ENCODE results near the gene SLC40A1. TPM values are rescaled to one million over a fixed set of nuclear protein-coding genes. Genes with fewer than 3 reads are reported as not detected.

The SLC40A1 gene
- total RNA-seq, 1 donor = 10.9 TPM

DNA sequence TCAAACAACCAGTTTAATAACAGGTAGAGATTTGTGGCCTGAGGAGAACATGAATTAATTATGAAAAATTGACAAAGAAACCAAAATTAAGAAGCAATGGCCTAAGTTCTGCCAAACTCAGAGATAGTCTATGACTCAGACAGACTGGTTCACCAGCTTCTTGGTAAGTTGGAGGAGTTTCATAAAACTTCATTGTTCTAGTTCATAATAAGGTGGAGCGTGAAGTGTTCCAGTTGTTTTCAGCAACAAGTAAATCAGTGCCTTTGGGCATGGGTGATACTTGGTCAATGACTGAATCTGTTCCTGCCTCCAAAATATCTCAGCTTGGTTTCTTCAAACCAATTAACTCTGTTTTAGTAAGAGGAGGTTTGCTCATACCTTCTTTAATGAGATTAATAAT, 40.0 kb downstream of the SLC40A1 start:
- H2AFZ ChIP-seq (ENCODE audit: low read length) = no peak overlapping the region
- TF ChIP-seq, protein P1, sequence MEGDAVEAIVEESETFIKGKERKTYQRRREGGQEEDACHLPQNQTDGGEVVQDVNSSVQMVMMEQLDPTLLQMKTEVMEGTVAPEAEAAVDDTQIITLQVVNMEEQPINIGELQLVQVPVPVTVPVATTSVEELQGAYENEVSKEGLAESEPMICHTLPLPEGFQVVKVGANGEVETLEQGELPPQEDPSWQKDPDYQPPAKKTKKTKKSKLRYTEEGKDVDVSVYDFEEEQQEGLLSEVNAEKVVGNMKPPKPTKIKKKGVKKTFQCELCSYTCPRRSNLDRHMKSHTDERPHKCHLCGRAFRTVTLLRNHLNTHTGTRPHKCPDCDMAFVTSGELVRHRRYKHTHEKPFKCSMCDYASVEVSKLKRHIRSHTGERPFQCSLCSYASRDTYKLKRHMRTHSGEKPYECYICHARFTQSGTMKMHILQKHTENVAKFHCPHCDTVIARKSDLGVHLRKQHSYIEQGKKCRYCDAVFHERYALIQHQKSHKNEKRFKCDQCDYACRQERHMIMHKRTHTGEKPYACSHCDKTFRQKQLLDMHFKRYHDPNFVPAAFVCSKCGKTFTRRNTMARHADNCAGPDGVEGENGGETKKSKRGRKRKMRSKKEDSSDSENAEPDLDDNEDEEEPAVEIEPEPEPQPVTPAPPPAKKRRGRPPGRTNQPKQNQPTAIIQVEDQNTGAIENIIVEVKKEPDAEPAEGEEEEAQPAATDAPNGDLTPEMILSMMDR (IDR thresholded peaks at IDR 0.05; ENCODE audit: extremely low read depth, low read depth, low read length) = no peak
- DNase-seq (ENCODE audit: insufficient read length, low spot score, missing footprints) = no peak

DNA sequence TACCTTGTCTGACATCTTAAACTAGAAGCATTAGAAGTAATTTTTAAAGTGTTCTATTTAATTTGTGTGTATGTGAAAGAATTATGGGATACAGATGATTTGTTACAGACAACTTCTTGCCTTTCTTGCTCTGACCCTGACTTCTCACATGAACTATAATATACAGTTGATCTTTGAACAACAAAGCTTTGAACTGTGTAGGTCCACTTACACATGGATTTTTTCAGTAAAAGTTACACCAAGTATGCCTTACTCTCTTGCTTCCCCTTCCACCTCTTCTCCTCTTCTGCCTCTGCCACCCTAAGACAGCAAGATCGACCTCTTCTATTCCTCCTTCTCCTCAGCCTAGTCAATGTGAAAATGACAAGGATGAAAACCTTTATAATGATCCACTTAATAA, 42.2 kb downstream of the SLC40A1 start:
- H2AFZ ChIP-seq (ENCODE audit: low read length) = no peak overlapping the region
- no peaks in the 10 kb centered on the region for H3K9me3 ChIP-seq (ENCODE audit: low read depth, low read length)
- H3K27ac ChIP-seq (ENCODE audit: low read depth, low read length) = no peak overlapping the region
- no peaks in the 10 kb centered on the region for H3K36me3 ChIP-seq (ENCODE audit: insufficient read depth, low read length)
- no peak overlapping the region for H3K4me3 ChIP-seq (ENCODE audit: insufficient read depth, low read length)
- H3K27me3 ChIP-seq (ENCODE audit: insufficient read depth, low read length) = no peaks in the 10 kb centered on the region
- DNase-seq (ENCODE audit: insufficient read length, low spot score, missing footprints) = no peak
- peaks cover 14% of the 10 kb centered on the region for H3K4me1 ChIP-seq (ENCODE audit: insufficient read depth, low read length)
- H3K79me2 ChIP-seq (ENCODE audit: insufficient read depth, low read length) = no peaks in the 10 kb centered on the region
- H3K4me2 ChIP-seq (ENCODE audit: insufficient read depth, low read length) = no peak overlapping the region
- TF ChIP-seq, protein P1 (IDR thresholded peaks at IDR 0.05; ENCODE audit: extremely low read depth, low read depth, low read length) = no peak
- H4K20me1 ChIP-seq (ENCODE audit: insufficient read depth, low read length) = no peaks in the 10 kb centered on the region

More for the DNA sequence above, 40.0 kb downstream of the SLC40A1 start:
- H3K4me2 ChIP-seq (ENCODE audit: insufficient read depth, low read length) = no peak overlapping the region
- no peaks in the 10 kb centered on the region for H3K36me3 ChIP-seq (ENCODE audit: insufficient read depth, low read length)
- H3K27ac ChIP-seq (ENCODE audit: low read depth, low read length) = no peak overlapping the region
- H3K9me3 ChIP-seq (ENCODE audit: low read depth, low read length) = no peaks in the 10 kb centered on the region
- H3K4me3 ChIP-seq (ENCODE audit: insufficient read depth, low read length) = no peak overlapping the region
- H3K27me3 ChIP-seq (ENCODE audit: insufficient read depth, low read length) = no peaks in the 10 kb centered on the region
- no peaks in the 10 kb centered on the region for H4K20me1 ChIP-seq (ENCODE audit: insufficient read depth, low read length)
- H3K79me2 ChIP-seq (ENCODE audit: insufficient read depth, low read length) = no peaks in the 10 kb centered on the region
- H3K4me1 ChIP-seq (ENCODE audit: insufficient read depth, low read length) = peaks cover 4% of the 10 kb centered on the region

DNA sequence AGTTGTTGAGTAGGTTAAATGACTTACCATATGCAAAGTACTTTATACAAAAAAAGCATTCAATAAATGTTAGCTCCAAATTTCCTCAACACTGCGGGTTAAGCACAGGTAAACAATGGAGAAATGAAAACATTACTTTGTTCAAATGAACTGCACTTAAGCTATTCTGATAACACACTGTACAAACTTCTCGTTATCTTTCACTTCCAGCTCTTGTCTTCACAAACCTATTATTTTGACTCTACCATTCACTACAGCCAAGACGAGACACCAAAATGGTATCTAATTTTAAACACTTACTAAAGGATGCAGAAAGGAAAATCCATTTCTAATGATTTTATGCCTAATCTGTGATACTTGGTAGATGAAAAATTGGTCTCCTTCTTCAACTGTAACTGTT, 43.8 kb downstream of the SLC40A1 start:
- Histone ChIP-seq H3K9me3 (ENCODE audit: low read depth, low read length) (no peaks in the 10 kb centered on the region), H3K4me2 (ENCODE audit: insufficient read depth, low read length) (no peak overlapping the region), H3K4me3 (ENCODE audit: insufficient read depth, low read length) (no peak overlapping the region), H3K36me3 (ENCODE audit: insufficient read depth, low read length) (no peaks in the 10 kb centered on the region), H3K27ac (ENCODE audit: low read depth, low read length) (no peak overlapping the region), H3K79me2 (ENCODE audit: insufficient read depth, low read length) (no peaks in the 10 kb centered on the region), H3K4me1 (ENCODE audit: insufficient read depth, low read length) (peaks cover 14% of the 10 kb centered on the region), H4K20me1 (ENCODE audit: insufficient read depth, low read length) (no peaks in the 10 kb centered on the region), H3K27me3 (ENCODE audit: insufficient read depth, low read length) (no peaks in the 10 kb centered on the region), H2AFZ (ENCODE audit: low read length) (no peak overlapping the region)
- TF ChIP-seq, protein P1 (IDR thresholded peaks at IDR 0.05; ENCODE audit: extremely low read depth, low read depth, low read length) = no peak
- no peak for DNase-seq (ENCODE audit: insufficient read length, low spot score, missing footprints)

- H4K20me1 ChIP-seq (ENCODE audit: insufficient read depth, low read length) = no peaks in the 10 kb centered on the region
- H3K27me3 ChIP-seq (ENCODE audit: insufficient read depth, low read length) = no peaks in the 10 kb centered on the region
- peaks cover 14% of the 10 kb centered on the region for H3K4me1 ChIP-seq (ENCODE audit: insufficient read depth, low read length)
- H3K4me2 ChIP-seq (ENCODE audit: insufficient read depth, low read length) = peak overlapping the region; percentile 8
- H3K4me3 ChIP-seq (ENCODE audit: insufficient read depth, low read length) = no peak overlapping the region
- TF ChIP-seq, protein P1 (IDR thresholded peaks at IDR 0.05; ENCODE audit: extremely low read depth, low read depth, low read length) = no peak
- H3K27ac ChIP-seq (ENCODE audit: low read depth, low read length) = peak overlapping the region; percentile 72
- H3K36me3 ChIP-seq (ENCODE audit: insufficient read depth, low read length) = no peaks in the 10 kb centered on the region
- no peaks in the 10 kb centered on the region for H3K79me2 ChIP-seq (ENCODE audit: insufficient read depth, low read length)
- H2AFZ ChIP-seq (ENCODE audit: low read length) = peak overlapping the region; percentile 66
- DNase-seq (ENCODE audit: insufficient read length, low spot score, missing footprints) = peak; percentile 88
- no peaks in the 10 kb centered on the region for H3K9me3 ChIP-seq (ENCODE audit: low read depth, low read length)
Measured at GRCh38 chr2:189534854-189535832, 45.4 kb downstream of the SLC40A1 start.
